GM19372 (cell line): ENCODE measurements around the gene EEFSEC.

Experiments
- ATAC-seq: cut with Tn5 transposase; IDR thresholded peaks from one replicate; pipeline ENCODE4 v1.9.1; 2021; ENCODE audit warnings: mild to moderate bottlenecking, low read depth, moderate library complexity; ENCODE audit not compliant: unreplicated experiment

The EEFSEC gene

DNA sequence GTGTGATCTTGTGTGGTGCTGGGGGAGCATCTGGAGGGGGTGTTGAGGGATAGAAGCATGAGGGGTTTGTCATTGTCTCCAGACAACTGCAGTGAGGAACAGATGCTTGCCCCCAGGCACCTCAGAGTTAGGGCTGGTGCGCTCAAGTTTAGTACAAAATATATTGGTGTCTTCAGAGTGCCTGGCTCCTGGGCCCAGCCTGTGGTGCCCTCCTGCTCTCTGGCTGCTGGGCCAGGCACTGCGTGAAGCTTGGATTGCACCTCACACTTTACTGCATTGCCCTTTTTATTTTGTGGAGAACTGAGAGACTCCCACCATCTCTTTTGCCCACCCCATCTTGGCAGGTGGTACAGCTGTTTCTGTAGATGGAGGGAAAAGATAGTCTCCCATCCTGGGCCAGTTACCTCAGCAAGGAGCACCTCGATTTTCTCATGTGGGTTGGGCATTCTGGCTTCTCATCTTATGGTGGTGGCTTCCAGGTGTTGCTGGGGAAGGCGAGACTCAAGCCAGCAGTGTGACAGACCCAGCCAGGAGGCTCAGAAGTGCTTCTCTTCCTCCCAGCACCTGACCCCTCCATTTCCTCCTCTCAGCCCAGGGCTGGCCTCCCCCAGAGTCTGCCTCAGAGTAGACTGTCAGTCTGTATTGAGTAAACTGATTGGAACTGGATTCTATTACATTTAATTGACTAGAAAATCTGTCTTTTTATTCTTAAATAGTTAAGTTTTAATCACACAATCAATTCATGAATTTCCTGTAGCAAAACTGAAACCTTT is 173.0 kb downstream of the EEFSEC start:
- ATAC-seq = no peak

DNA sequence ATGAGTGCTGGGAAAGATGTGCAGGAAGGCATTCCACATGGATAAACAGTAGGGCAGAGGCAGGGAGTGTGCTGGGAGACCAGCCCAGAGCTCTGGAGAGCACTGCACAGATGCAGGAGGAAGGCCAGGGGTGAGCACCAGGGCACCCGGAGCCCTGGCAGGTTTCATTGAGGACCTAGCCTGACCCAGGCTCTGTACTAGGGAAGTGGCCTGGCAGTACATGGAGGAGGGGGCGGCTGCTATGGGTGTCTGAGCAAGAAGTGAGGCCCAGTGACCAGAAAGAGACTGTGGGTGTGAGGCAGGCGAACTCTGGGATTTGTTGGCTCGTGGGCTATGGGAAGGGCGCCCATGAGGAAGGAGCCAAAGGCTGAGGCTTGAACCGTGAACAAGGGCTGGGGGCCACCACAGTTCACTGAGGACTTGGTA is 174.3 kb downstream of the EEFSEC start:
- ATAC-seq = no peak

DNA sequence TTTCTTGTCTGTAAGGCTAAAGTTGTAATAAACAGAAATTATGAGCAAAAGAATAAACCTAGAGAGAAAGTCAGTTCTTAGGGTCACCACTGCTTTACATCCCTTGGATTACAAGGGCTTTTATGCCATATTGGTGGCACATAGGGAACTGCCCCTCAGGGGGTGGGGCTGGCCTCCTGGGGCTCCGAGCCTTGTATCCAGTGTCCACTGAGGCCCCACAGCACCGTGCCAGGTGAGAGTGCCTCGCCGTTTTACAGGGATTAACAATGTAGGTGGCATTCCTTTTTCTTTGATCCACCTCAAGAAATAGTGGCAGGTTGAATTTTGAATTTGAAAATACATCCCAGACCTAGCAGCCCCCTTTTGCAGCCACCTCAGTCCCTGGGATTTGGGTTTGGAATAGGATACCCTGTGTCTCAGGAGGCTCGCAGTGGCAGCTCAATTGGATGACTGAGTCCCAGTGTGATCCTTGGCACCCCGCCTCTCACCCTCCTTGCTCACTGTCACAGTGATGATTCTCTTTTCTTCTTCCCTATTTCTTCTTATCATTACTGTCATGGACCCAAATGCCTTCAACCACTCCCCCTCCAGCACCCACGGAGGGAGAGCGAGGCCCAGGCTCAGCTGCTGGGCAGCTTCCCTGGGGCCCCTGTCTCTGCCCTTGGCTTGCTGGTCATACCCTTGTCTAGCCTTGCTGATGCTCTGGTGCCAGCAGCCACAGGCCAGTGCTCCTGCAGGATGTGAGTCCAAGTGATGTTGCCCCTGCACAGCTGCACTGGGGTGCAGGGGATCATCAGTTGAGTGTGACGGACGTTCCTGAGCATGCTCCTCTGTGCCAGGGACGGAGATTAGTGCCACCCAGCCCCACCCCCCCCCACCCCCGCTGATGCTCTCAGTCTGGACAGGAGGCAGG is 175.5 kb downstream of the EEFSEC start:
- ATAC-seq = no peak

- no peak for ATAC-seq
Observed at GRCh38 chr3:128329491-128330213, 176.4 kb downstream of the EEFSEC start.

GRCh38 chr3:128330214-128330842 is 177.0 kb downstream of the EEFSEC start:
- no peak for ATAC-seq

- no peak for ATAC-seq
Observed at GRCh38 chr3:128334086-128334645, 180.9 kb downstream of the EEFSEC start.

DNA sequence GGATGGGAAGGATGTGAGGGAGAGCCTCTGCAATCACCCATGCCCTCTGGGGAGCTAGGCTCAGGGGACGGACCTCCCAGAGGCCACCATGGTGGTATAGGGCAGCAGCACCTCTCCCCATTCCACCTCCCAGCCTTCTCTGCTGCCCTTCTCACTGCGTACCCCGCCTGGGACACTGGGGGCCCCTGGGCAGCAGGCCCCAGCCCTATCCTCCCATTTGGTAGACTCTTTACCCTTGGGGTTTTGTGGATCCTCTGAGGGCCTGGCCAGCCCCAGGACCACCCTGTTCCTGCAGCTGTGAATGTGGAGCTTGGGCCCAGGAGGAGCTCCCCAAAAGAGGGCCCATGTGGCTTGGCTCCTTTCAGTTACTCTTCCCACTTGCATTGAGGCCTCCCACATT is 181.5 kb downstream of the EEFSEC start:
- no peak for ATAC-seq

DNA sequence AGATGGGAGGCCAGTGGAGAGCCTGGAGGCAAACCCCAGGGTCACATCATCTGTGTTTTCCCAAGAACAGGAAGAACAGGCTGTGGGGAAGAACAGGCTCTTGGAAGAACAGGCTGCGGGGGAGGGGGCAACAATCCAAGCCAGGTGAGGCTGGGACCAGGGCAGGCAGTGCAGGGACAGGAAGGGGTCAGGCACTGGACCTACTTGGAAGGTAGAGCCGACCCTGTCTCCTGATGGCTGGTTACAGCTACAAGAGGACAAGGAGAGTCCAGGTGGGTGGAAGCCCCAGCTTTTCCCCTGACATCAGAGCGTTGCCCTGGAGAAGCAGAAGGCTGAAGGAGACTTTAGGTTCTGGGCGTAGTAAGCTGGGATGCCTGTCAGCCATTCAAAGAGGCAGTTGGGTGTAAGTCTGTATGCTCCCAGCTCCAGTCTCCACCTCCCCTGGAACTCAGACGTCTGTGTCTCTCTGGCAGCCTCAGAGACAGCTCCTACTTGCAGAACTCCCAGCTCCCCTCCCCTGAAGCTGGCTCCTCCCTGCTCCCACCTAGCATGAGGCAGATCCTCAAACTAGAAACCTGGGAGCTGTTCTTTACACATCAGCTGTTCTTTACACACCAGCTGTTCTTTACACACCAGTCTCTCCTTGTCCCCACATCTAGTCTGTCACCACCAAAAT is 182.5 kb downstream of the EEFSEC start:
- ATAC-seq = no peak

DNA sequence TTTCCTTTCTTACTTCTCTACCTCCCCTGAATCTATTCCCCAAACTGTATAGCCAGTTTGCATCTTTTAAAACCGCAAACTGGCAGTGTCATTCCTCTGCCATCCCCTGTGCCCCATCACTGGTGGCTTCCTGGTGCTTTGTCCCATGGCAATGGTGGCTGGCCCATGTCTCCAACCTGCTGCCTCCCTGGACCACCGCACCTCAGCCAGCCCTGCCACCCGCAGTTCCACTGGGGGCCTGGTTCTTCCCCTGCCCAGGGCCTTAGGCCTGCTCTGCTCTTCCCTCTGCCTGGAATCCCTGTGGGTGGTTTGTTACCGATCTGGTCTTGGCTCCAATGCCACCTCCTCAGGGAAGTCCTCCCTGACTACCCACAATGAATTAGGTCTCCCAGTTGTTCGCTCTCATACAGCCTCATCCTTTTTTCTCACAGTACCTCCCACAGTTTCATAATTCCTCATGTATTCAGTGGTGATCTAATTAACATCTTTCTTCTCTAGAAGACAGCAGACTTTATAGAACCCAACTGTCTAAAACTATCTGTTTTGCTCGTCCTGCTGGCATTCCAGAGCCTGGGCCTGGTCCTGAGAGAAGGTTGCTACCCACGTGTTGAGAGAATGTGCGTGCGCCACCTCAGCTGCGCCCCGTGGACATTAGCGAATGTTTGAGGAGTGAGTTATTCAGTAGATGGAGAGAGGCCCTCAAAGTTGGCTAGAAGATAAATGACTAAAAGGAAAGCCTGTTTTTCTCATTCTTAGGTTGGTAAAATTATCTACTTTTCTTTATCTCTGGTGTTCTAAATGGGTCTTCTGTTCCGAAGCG is 183.3 kb downstream of the EEFSEC start:
- no peak for ATAC-seq

DNA sequence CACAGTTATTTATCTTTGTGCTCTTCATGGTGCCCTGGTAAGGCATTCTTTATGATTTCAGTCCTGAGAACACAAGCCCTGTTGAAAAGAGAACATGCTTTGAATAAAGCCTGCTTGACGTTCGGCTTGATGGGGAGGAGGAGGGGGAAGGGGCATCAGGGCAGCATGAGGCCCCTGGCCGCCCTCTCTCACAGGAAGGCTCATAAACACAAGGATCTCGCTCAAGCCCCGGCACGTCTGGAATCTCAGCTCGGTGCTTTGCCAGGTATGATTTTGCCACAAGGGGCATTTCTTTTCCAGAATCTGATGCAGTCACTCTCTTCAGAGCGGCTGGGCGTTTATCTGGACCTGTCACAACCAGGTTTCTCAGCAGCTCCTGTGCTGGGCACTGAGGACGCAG is 184.0 kb downstream of the EEFSEC start:
- no peak for ATAC-seq

DNA sequence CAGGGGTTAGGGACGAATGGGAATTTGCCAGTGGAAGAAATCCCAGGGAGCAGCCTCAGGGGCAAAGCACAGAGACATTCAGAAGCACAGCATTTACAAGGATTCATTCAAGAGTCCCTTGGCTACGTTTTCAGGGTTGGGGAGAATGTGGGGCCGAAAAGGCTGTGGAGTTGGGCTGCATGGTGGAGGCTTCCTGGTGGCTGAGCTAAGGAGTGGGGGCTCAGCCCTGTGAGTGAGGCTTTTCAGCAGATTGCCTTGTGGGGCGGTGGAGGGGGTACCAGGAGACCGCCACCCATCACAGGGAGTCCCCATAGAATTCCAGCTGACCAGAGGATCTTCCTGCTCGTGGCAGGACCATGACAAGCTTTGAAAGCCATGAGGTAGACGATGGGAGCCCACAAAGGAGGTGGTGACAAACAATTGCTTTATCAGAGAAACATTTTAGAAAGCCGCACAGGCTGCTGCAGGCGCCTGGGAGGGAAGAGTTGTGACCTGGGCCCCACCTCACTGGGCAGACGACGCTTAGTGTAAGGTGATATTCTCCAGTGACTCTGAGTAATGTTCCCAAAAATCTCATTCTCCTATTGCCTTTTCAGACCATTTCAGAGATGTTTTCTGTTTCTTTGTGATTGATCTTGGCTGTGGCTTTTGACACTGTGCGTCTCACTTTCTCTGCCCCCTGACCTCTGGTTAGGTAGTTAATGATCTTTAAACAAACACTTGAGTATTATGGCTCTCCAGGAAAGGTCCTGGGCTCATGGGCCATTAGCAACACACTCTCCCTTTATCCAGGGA is 185.5 kb downstream of the EEFSEC start:
- ATAC-seq = no peak

GRCh38 chr3:128339491-128340012 is 186.3 kb downstream of the EEFSEC start:
- ATAC-seq = no peak

- no peak for ATAC-seq
Observed at GRCh38 chr3:128340198-128340903, 187.1 kb downstream of the EEFSEC start.

DNA sequence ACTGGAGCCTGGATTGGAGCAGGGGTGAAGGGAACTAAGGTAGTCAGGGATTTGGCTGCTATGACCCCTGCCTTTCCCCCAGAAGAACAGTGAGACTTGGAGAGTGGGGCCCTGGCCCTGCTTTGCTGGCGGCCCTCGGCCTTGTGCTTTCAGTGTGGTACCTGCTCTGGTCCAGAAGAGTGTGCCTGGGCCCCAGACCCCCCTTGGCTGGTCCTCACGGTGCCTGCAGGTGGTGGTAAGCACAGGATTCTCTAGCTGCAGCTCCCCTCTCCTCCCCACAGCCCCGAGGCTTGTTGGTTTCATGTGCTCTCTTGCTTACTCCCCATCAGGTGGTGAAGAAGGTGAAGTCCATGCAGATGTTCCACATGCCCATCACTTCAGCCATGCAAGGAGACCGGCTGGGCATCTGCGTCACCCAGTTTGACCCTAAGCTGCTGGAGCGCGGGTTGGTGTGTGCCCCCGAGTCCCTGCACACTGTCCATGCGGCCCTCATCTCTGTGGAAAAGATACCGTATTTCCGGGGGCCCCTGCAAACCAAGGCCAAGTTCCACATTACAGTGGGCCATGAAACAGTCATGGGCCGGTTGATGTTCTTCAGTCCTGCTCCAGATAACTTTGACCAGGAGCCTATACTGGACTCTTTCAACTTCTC is 187.7 kb downstream of the EEFSEC start:
- no peak for ATAC-seq

GRCh38 chr3:128341659-128342395 is 188.5 kb downstream of the EEFSEC start:
- no peak for ATAC-seq

DNA sequence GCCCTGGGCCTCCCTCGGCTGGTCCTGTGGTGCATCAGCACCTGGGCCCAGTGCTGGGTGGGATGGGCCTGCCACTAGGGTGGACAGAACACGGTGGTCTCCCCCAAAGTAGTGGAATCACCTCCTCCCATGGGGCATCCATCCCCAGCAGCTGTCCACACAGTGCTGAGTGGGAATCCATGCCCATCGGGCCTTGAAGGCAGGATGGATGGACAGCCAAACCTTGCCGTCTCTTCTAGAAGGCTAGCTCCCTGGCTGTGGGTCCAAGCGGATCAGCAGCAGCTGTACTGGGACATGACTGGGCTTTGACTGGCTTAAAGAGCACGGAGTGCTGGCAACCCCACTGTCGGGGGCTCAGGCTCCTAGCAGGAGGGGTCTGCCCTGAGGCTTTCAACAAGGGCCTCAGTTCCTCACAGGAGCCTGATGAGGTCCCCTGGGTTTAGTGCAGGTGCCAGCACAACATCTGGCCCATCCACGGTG is 189.5 kb downstream of the EEFSEC start:
- ATAC-seq = no peak
